ENCODE measurements around the gene EFCAB12. TPM values are rescaled to one million over a fixed set of nuclear protein-coding genes. Genes with fewer than 3 reads are reported as not detected.

Gene EFCAB12
- total RNA-seq, 1 experiment from 2014 or later = 0.54 TPM

DNA sequence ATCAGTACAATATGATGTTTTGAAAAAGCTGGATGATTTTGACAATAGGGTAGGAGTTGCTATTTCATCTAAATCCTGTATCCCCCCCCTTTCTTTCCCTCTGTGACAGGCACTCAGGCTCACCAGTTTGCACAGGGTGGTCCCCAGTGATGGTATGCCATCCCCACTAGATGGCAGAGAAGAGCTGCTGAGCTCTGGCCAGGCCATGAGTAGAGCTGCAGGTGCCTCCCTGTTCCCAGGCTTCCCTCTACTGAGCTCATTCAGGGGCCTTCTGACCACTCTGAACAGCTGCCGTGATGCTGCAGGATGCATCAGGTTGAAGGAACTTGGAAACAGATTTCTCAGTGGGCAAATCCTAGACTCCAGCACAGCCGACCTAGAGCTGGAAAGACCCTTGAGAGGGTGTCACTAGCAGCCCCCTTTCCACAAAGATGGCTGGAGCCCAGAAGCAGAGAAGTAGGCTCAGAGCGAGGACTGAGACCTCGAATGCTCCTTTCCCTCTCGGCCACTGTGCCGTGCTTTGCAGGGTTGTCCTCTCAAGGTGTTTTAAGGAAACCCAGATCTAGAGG, 45.1 kb downstream of the EFCAB12 start:
- intact Hi-C loops (cut with micrococcal nuclease; ENCODE audit: unreplicated experiment) = no loop called here
- H3K27ac ChIP-seq (ENCODE audit: low read length) = no peak overlapping the region
- H3K36me3 ChIP-seq (ENCODE audit: control insufficient read depth, insufficient read depth, low read length) = no peaks in the 10 kb centered on the region
- no peak overlapping the region for H3K4me3 ChIP-seq (ENCODE audit: low read depth in 2 of 2, low read length in 2 of 2)
- no TSS peak for BruUV-seq (replicated peaks)
- ChIA-PET POLR2A (interaction anchor here (1.0 kb wide), 1 partner anchor 46 kb away, joined by 3 read pairs; no protein-coding TSS in a partner anchor), CTCF (interaction anchor here (0.6 to 1.3 kb wide), 24 partner anchors 8 to 1758 kb away, joined by 3 to 10 read pairs (median 4); partner anchors contain the start of genes IFT122, MBD4 and RAB43)
- DNase-seq (ENCODE audit: low read depth, low spot score) (peak; percentile 42), ATAC-seq (peak; percentile 96)
- H3K9me3 ChIP-seq (ENCODE audit: control insufficient read depth, insufficient read depth, low read depth, low read length) = 0 out of 2 replicates have a peak, but pooled peaks cover 3% of the 10 kb centered on the region
- no peaks in the 10 kb centered on the region for H3K27me3 ChIP-seq (ENCODE audit: control insufficient read depth, insufficient read depth, low read length)
- peaks cover 3% of the 10 kb centered on the region; the same call in 1 of the 2 replicates for H3K4me1 ChIP-seq (ENCODE audit: control insufficient read depth, insufficient read depth, low read length)
- in situ Hi-C loops (cut with HindIII; ENCODE audit: low pct_unique_long_range_greater_than_20kb, low sequenced_read_pairs) = no loop called here
- TF ChIP-seq, protein P1, sequence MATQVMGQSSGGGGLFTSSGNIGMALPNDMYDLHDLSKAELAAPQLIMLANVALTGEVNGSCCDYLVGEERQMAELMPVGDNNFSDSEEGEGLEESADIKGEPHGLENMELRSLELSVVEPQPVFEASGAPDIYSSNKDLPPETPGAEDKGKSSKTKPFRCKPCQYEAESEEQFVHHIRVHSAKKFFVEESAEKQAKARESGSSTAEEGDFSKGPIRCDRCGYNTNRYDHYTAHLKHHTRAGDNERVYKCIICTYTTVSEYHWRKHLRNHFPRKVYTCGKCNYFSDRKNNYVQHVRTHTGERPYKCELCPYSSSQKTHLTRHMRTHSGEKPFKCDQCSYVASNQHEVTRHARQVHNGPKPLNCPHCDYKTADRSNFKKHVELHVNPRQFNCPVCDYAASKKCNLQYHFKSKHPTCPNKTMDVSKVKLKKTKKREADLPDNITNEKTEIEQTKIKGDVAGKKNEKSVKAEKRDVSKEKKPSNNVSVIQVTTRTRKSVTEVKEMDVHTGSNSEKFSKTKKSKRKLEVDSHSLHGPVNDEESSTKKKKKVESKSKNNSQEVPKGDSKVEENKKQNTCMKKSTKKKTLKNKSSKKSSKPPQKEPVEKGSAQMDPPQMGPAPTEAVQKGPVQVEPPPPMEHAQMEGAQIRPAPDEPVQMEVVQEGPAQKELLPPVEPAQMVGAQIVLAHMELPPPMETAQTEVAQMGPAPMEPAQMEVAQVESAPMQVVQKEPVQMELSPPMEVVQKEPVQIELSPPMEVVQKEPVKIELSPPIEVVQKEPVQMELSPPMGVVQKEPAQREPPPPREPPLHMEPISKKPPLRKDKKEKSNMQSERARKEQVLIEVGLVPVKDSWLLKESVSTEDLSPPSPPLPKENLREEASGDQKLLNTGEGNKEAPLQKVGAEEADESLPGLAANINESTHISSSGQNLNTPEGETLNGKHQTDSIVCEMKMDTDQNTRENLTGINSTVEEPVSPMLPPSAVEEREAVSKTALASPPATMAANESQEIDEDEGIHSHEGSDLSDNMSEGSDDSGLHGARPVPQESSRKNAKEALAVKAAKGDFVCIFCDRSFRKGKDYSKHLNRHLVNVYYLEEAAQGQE (IDR thresholded peaks at IDR 0.05; ENCODE audit: insufficient read depth in 1 of 2, low read depth in 2 of 2, low read length in 1 of 2) = no peak
- TF ChIP-seq POLR2AphosphoS5 (IDR thresholded peaks at IDR 0.05; ENCODE audit: low read depth, low read length) = peak; percentile 32; the same call in 1 of the 2 replicates
- TF ChIP-seq, protein P2, sequence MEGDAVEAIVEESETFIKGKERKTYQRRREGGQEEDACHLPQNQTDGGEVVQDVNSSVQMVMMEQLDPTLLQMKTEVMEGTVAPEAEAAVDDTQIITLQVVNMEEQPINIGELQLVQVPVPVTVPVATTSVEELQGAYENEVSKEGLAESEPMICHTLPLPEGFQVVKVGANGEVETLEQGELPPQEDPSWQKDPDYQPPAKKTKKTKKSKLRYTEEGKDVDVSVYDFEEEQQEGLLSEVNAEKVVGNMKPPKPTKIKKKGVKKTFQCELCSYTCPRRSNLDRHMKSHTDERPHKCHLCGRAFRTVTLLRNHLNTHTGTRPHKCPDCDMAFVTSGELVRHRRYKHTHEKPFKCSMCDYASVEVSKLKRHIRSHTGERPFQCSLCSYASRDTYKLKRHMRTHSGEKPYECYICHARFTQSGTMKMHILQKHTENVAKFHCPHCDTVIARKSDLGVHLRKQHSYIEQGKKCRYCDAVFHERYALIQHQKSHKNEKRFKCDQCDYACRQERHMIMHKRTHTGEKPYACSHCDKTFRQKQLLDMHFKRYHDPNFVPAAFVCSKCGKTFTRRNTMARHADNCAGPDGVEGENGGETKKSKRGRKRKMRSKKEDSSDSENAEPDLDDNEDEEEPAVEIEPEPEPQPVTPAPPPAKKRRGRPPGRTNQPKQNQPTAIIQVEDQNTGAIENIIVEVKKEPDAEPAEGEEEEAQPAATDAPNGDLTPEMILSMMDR (IDR thresholded peaks at IDR 0.05) = peak; percentile 97

DNA sequence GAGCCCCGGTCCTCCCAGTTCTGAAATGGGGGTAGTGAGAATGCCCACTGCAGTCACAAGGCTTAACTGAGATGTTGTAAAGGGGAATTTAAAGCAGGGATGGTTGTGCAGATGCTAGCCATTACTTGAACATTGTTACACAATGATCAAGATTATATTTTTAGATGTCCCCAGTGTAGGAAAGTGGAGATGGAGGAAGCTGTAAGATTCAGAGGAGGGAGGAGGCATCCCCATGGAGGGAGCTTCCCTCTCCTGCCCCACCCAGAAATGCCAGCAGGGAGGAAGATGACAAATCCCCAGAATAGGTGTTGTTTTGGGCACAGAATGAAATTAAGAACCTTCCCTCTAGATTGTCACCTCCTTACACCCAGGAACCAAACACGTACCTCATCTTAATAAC, 46.1 kb downstream of the EFCAB12 start:
- POLR2A ChIA-PET = no interaction called here

More for the DNA sequence above, 46.1 kb downstream of the EFCAB12 start:
- ATAC-seq = no peak
- no peak overlapping the region for H3K4me3 ChIP-seq (ENCODE audit: low read depth in 2 of 2, low read length in 2 of 2)
- no peaks in the 10 kb centered on the region for H3K27me3 ChIP-seq (ENCODE audit: control insufficient read depth, insufficient read depth, low read length)
- BruUV-seq (replicated peaks) = no TSS peak
- no peaks in the 10 kb centered on the region for H3K36me3 ChIP-seq (ENCODE audit: control insufficient read depth, insufficient read depth, low read length)
- CTCF ChIA-PET = no interaction called here
- no peak for DNase-seq (ENCODE audit: low read depth, low spot score)
- intact Hi-C loops (cut with micrococcal nuclease; ENCODE audit: unreplicated experiment) (no loop called here), in situ Hi-C loops (cut with HindIII; ENCODE audit: low pct_unique_long_range_greater_than_20kb, low sequenced_read_pairs) (no loop called here)
- peaks cover 3% of the 10 kb centered on the region; the same call in 1 of the 2 replicates for H3K4me1 ChIP-seq (ENCODE audit: control insufficient read depth, insufficient read depth, low read length)
- peaks cover 9% of the 10 kb centered on the region; the same call in 1 of the 2 replicates for H3K9me3 ChIP-seq (ENCODE audit: control insufficient read depth, insufficient read depth, low read depth, low read length)
- no peak for TF ChIP-seq TCF7L2 (IDR thresholded peaks at IDR 0.05; ENCODE audit: low read depth, low read length)
- no peak for TF ChIP-seq POLR2AphosphoS5 (IDR thresholded peaks at IDR 0.05; ENCODE audit: low read depth, low read length)
- TF ChIP-seq, protein P1 (IDR thresholded peaks at IDR 0.05; ENCODE audit: insufficient read depth in 1 of 2, low read depth in 2 of 2, low read length in 1 of 2) = no peak
- no peak for TF ChIP-seq SIN3A (IDR thresholded peaks at IDR 0.05; ENCODE audit: borderline replicate concordance, insufficient read depth, low read depth, low read length)
- TF ChIP-seq, protein P2 (IDR thresholded peaks at IDR 0.05) = no peak
- H3K27ac ChIP-seq (ENCODE audit: low read length) = no peak overlapping the region

Measured in Panc1 (cell line).